SU-DHL-6 (cell line): ENCODE measurements around the gene RAB44.

Experiments
- CTCF ChIP-seq: fragments of 200-600 bp; sonication (generic); IDR thresholded peaks from one replicate; pipeline ENCODE4 v1.5.1; 2017; ENCODE audit warnings: antibody characterized with exemption, mild to moderate bottlenecking, low read length, moderate library complexity; ENCODE audit not compliant: insufficient read depth, poor library complexity, severe bottlenecking
- EZH2phosphoT487 ChIP-seq: fragments of 200-600 bp; sonication (generic), shearing (Covaris generic); conservative IDR thresholded peaks from 2 replicates; pipeline ENCODE4 v1.6.1; 2018; ENCODE audit warnings: mild to moderate bottlenecking, antibody characterized with exemption, low read length, moderate library complexity, mixed read lengths

GRCh38 chr6:36714511-36714910 lies 16.9 kb downstream of the RAB44 start:
- no peak for TF ChIP-seq CTCF
- no peak for TF ChIP-seq EZH2phosphoT487
